Astrocyte of the cerebellum (primary cell): ENCODE measurements around the gene TPRX2.
"Not testable (repeated sequence)": the region's sequence is repeated elsewhere in the genome, so short reads cannot be mapped to it uniquely, and the experiment has no call there.

Experiments used
- DNase-seq: peaks from one replicate; pipeline ENCODE4 v3.0.0-alpha.2; 2011; ENCODE audit warnings: low read depth
- H3K4me3 ChIP-seq: 2 replicates; pipeline ENCODE4 v1.5.1; 2011; ENCODE audit warnings: mild to moderate bottlenecking, low read depth, low read length, moderate library complexity
- in situ Hi-C: cut with HindIII; loops from 2 replicates; pipeline ENCODE4 v1.10.0; 2017; ENCODE audit warnings: low sequenced_read_pairs
- TF ChIP-seq, protein P1 (sequence below): IDR thresholded peaks from 2 replicates; pipeline ENCODE4 v1.5.1; 2012; ENCODE audit warnings: low read length, low read depth, moderate library complexity, mild to moderate bottlenecking; ENCODE audit errors: missing control alignments

TPRX2 gene

GRCh38 chr19:47848425-47848822 lies 10.6 kb upstream of the TPRX2 start:
- in situ Hi-C loops, result no loop called here
- TF ChIP-seq, protein P1, sequence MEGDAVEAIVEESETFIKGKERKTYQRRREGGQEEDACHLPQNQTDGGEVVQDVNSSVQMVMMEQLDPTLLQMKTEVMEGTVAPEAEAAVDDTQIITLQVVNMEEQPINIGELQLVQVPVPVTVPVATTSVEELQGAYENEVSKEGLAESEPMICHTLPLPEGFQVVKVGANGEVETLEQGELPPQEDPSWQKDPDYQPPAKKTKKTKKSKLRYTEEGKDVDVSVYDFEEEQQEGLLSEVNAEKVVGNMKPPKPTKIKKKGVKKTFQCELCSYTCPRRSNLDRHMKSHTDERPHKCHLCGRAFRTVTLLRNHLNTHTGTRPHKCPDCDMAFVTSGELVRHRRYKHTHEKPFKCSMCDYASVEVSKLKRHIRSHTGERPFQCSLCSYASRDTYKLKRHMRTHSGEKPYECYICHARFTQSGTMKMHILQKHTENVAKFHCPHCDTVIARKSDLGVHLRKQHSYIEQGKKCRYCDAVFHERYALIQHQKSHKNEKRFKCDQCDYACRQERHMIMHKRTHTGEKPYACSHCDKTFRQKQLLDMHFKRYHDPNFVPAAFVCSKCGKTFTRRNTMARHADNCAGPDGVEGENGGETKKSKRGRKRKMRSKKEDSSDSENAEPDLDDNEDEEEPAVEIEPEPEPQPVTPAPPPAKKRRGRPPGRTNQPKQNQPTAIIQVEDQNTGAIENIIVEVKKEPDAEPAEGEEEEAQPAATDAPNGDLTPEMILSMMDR, result no peak
- DNase-seq, result no peak
- no peak overlapping the region for H3K4me3 ChIP-seq

GRCh38 chr19:47848823-47849473 lies 10.1 kb upstream of the TPRX2 start:
- no peak for DNase-seq
- TF ChIP-seq, protein P1, result peak; percentile 26
- no peak overlapping the region for H3K4me3 ChIP-seq
- in situ Hi-C loops, result no loop called here

DNA sequence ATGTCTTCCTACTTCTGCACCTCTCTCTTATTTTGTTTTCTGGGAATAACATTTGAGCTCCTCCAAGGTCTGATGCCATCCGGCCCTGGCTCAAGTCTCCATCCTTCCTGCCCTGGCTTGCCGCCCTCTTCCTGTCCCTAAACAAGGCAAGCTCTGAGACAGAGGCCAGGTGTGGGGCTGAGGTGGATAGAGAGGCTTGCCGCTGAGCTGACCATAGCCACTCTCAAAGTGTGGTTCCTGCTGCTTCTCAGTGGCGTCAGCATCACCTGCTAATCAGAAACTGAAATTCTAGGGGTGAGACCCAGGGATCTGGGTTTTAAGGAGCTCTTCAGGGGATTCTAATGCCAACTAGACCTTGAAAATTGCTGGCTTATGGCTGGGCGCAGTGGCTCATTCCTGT lies 6.0 kb upstream of the TPRX2 start:
- no peak for DNase-seq
- TF ChIP-seq, protein P1, result no peak
- in situ Hi-C loops, result no loop called here
- no peak overlapping the region for H3K4me3 ChIP-seq

- DNase-seq, result no peak
Measured at GRCh38 chr19:47854459-47854858, 4.6 kb upstream of the TPRX2 start.

DNA sequence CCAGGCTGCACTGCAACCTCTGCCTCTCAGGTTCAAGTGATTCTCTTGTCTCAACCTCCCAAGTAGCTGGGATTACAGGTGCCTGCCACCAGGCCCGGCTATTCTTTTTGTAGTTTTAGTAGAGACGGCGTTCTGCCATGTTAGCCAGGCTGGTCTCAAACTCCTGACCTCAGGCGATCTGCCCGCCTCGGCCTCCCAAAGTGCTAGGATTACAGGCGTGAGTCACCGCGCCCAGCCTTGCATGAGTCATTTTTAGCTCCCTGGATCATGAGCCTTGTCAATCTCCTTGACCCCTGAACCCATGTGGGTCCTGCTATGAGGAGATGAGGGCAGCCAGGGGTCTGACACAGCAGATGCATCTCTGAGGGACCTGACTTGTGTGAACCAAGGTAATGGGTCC lies 804 bp upstream of the TPRX2 start:
- in situ Hi-C loops, DNase-seq, H3K4me3 ChIP-seq: not testable (repeated sequence)

More at GRCh38 chr19:47854459-47854858, 4.6 kb upstream of the TPRX2 start:
- H3K4me3 ChIP-seq, result no peak overlapping the region
- TF ChIP-seq, protein P1, result no peak
- in situ Hi-C loops, result no loop called here

DNA sequence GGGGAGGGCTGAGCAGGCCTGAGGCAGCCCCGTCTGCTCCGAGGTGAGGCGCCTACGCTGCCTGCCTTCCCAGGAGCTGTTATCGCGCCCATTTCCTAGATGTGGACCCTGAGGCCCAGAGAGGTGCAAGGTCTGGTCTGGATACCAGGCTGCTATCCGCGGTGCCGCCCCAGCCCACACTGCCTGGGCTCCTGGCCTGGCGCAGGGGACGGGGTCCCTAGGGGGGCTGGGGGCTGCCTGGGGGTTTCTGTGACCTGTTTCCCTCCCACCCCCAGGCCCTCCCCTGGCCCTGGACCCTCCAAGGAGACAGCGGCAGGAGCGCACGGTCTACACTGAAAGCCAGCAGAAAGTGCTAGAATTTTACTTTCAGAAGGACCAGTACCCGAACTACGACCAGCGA lies 803 bp downstream of the TPRX2 start:
- DNase-seq, H3K4me3 ChIP-seq, in situ Hi-C loops: not testable (repeated sequence)

DNA sequence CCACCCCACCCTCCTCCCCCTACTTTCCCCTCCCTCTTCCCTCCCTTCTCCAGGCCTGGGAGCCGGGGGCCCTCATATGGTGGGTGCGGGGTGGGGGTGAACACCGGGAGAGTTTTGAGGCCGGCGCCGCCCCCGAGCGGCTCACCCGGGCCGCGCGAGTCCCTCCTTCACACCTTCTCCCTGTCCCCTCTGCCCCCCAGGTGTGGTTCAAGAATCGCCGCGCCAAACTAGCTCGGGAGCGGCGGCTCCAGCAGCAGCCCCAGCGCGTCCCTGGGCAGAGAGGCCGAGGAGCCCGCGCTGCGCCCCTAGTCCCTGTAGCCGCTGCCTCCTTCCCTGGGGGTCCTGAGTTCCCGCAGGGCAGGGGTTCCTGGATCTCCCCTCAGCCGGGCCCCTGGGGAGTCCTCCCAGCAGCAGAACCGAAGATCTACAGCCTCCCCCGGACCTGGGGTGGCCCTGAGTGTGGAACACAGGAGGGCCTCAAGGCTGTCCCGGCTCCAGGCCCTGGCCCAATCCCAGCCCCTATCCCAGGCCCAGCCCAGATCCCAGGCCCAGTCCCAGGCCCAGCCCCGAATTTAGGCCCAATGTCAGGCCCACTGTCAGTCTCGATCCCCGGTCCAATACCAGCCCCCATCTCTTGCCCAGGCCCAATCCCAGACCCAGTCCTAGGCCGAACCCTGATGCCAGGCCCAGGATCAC lies 1.7 kb downstream of the TPRX2 start:
- DNase-seq, result no peak
- in situ Hi-C loops, result no loop called here
- H3K4me3 ChIP-seq, result no peak overlapping the region
- TF ChIP-seq, protein P1, result no peak
